Cerebellar cortex (tissue), 1 donor: Measurements from ENCODE around the gene PMIS2.
A peak's percentile ranks its signal among the peaks of the same experiment; 100 is the strongest.

ENCODE experiments used
- DNase-seq: peaks from one replicate; pipeline ENCODE4 v3.0.0-alpha.2; 2015; ENCODE audit warnings: low spot score

PMIS2 gene

DNA sequence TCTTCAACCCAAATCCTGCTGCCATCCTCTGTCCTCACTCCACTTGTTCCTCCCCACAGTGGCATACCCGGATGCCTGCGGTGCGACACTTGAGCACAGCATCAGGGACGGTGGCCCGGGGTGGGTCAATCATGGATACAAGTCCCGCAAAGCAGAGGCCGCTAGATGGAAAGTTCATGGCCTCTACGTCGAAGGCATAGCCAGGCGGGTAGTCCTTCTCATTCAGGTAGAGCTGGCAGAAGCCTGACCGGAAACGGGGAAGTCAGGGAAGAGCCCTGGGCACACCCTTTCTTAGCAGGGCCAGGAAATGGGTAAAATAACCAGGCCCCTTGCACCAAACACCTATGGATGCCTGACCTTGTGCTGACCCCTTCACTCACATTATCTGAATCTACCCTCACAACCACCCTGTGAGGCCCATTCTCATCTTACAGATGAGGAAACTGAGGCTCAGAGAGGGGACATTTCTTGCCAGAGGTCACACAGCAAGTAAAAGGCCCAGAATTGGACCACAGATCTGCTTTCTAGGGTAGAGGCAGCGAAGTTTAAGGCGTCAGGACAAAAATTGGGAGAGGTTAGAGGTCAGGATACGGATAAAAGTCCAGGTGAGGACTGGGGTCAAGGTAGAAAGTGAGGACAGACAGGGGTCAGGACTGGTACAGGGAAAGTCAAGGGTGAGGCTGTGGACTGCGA, 29.0 kb upstream of the PMIS2 start:
- no peak for DNase-seq

DNA sequence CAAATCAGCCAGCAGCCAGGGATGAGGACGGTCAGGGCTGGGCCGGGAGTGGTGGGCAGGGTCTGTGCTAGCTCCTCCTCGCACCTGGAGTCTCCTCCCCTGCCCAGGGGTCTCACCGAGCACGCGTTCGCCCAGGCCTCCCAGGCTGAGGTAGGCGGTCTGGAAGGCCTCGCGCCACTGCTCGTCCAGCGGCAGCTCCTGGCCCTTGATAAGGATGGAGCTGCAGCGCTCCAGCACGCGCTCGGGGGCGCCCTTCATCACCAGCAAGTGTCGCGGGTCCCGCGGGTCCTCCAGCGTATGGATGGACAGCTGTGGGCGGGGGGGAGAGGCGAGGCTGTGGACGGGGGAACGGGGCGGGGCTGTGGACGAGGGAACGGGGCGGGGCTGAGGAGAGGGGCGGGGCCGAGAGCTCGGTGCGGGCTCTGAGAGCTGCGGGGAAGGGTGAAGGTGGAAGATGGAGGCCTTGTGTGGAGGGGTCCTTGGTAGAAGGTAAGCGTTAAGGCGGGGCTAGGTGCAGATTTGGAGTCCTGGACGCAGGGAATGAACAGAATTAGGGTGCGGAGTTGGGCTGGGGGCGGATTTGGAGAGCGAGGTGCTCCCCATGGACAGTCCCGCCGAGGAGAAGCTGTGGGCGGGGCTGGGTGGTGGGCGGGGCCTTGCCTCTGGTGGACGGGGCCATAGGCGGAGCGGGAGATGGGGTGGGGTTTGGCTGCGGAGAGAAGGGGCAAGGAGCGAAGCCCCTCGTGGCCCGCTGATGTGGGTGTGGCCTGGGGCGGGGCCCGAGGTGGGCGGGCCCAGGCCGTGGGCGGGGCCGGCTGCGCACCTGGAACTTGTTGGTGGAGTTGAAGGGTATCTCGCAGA, 28.2 kb upstream of the PMIS2 start:
- peak; percentile 84 for DNase-seq

DNA sequence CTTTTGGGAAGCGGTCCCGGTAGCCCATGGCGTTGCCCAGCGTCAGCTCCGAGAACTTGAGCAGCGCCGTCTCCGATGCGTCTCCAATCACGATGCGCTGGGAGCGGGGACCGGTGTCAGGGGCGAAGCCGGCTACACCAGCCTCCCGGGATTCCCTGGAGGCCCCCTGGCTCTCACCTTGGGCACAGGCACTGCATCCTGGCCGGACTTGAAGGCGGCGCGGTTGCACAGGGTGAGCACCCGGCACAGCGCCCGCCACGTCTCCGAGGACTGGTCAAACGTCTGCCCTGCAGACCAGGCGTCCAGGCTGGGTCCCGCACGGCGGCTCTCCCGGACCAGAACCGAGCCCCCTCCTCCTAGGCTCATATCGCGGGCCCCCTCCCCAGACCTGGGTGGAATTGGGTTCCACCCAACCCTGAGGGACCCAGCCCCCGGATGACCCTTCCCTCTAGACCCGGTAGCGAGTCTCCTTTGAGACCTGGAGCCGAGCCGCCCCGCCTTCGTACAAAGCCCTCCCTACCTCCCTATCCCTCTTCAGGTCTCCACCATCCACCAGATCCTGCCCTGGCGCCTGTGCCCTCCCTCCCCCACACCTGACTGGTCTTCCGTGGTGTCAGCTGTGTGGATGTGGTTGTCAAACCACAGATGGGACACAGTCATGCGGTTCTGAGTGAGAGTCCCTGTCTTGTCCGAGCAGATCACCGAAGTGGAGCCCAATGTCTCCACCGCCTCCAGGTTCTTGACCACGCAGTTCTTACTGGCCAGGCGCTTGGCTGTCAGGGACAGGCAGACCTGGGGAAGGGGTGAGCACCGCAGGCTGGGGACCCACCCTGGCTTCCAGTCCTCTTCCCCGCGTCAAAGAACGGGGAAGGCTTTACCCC, 27.3 kb upstream of the PMIS2 start:
- DNase-seq = no peak

DNA sequence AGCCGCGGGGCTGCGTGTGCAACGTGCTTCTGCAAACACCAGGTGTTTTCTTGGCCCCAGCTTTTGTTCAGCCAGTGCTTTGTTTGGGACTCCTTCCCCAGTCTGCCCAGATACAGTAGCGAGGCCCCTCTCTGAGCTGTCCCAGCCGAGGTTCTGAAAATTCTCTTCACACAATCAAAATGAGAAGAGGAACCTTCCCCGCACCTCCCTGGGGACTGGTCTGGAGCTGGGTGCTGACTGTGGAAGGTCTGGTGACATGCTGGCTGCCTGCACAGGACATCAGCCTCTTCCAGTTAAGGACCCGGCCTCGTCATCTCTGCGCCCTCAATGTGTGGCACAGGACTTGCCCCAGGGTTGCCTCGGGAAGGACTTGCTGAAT, 26.7 kb upstream of the PMIS2 start:
- DNase-seq = no peak

DNA sequence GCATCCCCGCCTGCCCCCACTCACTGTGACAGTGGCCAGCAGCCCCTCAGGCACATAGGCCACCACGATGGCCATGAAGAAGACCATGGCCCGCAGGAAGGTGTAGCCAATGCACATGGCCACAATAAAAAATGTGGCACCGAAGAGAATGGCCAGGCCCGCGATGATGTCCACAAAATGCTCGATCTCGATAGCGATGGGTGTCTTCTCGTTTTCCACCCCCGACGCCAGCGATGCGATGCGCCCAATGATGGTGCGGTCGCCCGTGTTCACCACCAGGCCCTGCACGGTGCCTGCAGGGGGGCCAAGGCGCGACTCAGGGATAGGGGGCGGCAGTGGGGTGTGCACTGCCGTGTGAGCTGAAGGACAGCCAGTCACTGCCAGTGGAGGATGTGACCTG, 26.2 kb upstream of the PMIS2 start:
- DNase-seq = no peak

DNA sequence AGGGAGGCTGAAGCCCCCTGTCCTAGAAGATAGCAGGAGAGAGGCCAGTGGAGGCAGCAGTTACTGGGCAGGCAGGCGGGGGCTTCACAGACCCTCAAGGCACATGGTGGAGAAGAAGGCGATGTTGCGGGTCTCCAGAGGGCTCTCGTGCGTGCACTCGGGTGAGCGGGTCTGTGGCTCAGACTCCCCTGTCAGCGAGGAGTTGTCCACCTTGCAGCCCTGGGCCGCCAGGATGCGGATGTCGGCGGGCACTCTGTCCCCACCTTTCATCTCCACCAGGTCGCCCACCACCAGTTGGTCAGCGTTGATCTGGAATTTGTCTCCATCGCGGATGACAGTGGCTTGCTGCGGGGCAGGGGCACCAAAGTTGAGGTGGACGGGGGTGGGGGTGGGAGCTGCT, 25.7 kb upstream of the PMIS2 start:
- DNase-seq = no peak

DNA sequence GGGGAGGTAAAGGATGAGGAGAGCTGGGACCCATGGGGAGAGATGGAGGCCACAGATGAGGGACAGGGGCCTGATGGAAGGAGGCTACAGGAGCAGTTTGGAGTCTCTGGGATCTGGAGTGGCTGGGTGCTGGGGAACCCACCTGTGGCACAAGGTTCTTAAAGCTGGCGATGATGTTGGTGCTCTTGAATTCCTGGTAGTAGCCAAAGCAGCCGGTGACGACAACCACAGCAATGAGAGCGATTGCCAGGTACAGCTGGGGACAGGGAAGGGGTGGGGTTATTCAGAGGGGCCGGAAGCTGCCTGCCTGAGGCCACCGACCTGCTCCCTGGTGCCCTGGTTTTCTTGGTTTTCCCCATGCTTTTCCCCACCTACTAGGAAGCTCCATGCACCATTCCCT, 25.3 kb upstream of the PMIS2 start:
- DNase-seq = no peak

DNA sequence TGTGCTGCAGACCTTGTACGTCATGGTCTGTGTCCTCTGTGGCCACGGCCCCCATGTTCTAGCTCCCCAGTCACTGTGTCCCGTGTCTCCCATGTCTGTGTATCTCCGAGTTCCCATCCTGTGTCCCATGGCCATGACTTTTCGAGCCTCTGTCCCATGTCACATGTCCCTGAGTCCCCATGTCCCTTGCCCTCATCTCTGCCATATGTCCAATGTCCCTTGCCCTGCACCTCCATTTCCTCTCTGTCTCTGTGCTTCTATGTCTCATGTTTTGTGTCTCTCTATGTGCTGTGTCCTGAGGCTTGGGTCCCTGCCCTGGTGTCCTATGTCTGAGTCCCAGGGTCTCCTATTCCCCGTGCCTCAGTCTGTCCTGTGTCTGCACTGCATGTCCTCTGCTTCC, 24.5 kb upstream of the PMIS2 start:
- no peak for DNase-seq

DNA sequence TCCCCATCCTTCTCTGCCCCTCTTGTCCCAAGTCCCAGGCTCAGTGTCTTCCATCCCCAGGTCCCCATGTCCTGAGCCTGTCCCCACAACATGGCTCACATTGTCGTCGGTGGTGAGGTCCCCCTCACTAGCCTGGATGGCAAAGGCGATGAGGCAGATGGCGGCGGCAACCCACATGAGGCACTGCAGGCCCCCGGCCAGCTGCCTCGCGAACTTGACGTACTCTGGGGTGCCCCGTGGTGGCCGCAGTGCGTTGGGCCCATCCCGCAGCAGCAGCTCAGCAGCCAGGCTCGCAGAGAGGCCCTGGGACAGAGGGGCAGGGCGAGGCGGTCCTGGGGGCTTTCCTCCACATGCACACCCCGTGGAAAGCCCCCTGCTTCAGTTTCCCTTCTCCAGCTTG, 23.6 kb upstream of the PMIS2 start:
- DNase-seq = no peak

DNA sequence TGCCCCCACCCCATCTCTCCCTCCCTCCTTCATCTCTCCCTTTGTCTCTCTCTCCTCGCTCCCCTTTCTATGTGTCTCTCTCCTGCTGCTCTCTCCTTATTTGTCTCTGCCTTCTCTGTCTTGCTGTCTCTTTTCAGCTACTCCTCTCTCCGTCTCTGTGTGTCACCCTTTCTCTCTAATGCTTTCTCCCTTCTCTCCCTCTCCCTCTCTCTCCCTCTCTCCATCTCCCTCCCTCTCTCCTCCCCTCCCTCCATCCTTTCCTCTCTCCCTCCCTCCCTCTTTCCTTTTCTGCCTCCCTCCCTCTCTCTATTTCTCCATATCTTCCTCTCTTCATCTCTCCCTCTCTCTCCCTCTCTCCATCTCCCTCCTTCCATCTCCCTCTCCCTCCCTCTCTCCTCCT, 23.2 kb upstream of the PMIS2 start:
- DNase-seq = no peak

DNA sequence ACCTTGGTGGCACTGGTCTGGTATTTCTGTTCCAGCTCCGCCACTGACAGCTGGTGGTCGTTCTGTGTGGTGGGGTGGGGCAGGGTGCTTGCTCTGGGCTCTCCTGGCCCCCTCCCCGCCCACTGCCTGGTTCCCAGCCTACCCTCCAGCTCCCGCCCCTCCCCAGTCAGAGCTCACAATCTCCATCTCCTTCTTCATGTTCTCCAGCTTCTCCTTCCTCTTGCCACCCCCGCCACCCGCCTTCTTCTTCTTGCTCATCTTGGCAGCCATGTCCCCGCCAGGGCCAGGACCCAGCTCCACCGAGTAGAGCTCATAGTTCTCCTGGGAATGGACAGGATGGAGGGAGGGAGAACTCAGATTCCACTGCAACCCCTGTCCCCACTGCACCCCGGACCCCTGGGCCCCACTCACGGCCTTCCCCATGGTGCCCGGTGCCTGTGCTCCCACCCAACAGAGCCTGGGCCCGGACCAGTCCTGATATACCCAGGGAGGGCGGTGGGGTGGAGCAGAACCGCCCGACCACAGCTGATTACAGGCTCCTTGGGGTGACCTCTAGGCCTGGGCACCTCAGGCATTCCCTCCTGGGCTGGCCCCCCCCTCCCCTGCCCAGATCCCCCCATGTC, 22.7 kb upstream of the PMIS2 start, which contains the start of gene ATP4A:
Gene ATP4A, minus strand, starts transcription at position 452 of the 623 bp plus-strand sequence. Its CDS starts 29 bp downstream, at position 423.
- DNase-seq = no peak

DNA sequence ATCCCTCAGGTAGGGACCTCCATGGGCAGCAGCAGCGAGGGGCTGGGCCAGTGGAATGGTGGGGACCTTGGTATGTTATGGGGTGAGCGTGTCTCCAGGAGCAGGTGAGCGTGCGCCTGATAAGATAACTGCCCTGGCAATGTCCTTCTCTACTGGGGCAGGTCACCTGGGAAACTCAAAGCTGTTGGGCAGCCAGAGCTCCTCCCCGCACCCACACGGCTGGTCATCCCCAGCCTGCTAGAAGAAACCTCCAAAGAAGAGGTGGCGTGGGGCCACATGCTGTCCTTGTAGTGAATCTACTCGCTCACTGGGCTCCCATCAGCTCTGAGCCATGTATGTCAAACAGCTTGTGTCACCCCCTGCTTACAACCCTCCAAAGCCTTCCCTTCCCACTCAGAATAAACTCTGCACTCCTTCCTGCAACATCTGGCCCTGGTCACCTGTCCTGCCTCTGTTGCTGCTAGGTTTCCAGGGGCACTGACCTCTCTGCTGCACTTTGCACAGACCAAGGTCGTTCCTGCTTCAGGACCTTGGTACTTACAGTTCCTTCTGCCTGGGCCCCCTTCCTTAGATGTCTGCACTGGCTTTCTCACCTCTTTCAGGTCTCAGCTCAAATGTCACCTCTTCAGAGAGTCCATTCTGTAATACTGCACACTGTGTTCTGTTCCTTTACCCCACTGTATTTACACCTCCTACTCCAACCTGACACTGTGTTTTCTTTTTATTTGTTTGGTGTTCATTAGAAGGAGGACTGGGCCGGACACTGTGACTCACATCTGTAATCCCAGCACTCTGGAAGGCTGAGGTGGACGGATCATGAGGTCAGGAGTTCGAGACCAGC, 20.7 kb upstream of the PMIS2 start:
- DNase-seq = no peak

DNA sequence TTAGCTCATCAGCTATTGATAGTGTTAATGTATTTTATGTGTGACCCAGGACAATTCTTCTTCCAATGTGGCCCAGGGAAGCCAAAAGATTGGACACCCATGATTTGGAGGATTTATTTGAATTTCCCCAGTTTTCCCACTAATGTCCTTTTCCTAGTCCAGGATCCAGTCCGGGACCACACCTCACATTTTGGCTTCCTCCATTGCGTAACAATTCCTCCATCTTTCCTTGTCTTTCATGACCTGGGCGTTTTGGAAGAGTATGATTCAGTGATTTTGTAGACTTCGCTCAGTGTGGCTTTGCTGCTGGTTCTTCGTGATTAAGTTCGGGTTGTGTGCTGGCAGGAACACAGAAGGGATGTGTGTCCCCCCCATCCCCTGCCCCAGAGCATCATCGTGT, 19.2 kb upstream of the PMIS2 start:
- DNase-seq = no peak

DNA sequence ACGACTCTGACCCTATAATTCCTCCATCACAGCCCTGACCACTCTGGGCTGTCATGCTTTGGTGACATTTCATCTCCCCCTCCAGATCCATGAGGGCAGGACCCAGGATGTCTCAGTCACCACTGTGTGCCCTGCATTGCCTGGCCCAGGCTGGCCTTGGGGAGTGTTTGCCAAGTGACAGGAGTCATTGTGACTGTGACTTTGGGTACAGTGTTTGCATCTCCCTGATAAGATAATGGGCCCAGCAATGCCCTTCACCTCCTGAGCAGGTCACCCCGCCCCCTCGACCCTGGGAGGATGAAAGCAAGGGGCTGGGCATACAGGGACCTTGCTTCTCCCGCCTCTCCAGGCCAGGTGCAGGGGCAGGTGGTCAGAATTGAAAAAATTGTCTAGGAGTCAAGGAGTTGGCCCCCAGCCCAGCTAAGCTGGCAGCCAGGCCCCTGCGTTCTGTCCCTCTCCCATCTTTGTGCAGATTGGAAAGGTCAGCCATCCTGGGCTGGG, 16.6 kb upstream of the PMIS2 start:
- peak; percentile 70 for DNase-seq

DNA sequence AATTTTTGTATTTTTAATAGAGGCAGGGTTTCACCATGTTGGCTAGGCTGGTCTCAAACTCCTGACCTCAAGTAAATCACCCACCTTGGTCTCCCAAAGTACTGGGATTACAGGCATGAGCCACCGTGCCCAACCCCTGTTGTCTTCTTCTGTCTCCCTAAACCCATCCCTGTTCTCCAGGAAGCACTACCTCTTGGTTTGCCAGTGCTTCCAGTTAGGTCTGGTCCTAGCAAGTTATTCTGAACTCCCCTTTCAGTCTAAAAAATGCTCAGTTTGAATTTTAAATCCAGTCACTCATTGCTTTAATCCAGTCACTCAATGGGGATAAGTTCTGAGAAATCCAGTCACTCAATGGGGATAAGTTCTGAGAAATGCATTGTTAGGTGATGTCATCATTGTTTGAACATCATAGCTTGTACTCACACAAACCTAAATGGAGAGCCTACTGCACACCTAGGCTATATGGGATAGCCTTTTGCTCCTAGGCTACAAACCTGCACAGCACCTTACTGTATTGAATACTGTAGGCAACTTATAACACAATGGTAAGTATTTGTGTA, 14.5 kb upstream of the PMIS2 start:
- no peak for DNase-seq

DNA sequence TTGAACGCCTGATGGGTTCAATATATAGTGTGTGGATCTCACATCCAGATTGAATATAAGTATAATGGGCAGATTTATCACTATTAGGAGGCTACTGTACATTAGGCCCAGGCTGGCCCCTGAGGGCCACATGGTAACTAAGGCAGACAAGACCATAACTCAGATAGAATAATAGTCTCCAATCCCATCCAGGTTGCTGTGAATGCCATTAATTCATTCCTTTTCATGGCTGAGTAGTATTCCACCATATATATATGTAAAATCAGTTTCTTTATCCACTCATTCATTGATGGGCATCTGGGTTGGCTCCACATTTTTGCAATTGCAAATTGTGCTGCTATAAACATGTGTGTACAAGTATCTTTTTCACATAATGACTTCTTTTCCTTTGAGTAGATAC, 8.1 kb upstream of the PMIS2 start:
- no peak for DNase-seq

DNA sequence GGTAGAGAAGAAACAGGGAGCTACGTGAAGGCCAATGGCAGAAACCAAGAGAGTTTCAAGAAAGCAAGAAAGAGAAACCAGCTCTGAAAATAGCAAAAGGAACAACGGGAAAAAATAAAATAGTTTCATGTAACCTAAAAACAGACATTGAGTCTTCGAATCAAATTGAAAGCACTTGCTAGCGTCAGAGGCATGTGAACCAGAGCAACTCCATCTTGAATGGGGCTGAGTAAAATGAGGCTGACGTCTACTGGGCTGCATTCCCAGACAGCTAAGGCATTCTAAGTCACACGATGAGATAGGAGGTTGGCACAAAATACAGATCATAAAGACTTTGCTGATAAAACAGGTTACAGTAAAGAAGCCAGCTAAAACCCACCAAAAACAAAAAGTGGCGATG, 7.3 kb upstream of the PMIS2 start:
- no peak for DNase-seq

DNA sequence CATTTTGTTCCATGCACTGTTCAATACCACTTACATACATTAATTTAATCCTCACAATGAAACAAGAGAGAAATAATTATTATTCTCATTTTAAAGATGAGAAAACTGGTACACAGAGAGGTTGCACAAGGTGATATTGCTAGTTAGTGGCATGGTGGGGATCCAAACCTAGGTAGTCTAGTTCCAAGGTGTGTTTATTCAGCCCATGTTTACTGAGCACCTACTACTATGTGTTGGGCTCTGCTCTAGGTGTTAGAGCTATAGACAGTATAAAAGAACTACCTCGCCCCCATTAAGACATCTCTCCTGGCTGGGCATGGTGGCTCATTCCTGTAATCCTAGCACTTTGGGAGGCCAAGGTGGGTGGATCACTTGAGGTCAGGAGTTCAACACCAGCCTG, 3.2 kb upstream of the PMIS2 start:
- no peak for DNase-seq

DNA sequence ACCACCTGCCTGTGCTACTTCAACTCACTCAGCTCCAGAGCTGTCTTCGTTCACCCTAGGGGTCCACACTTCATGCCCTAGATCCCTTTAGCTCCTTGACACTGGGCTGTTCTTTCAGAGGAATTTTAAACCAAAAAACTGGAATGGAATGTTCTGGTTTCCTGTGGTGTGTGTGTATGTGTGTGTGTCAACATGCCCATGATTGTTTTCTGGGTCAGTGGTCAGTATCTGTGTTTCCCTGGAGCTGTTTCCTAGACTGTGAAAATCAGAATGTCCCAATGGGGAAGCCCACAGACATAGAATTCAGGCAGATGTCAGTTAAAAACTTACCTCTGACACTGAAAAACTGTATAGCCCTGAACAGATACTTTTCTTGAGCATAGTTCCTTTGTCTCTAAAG, 1.3 kb downstream of the PMIS2 start:
- no peak for DNase-seq

DNA sequence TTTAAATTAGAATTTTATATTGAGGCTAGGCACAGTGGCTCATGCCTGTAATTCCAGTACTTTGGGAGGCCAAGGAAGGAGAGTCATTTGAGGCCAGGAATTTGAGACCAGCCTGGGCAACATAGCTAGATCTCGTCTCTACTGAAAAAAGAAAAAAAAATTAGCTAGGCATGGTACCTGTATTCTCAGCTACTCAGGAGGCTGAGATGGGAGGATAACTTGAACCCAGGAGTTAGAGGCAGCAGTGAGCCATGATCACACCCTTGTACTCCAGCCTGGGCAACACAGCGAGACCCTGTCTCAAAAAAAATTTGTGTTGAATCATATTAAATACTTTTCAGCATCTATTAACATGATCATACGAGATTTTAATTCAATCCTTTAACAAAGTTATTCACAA, 4.9 kb downstream of the PMIS2 start:
- no peak for DNase-seq

DNA sequence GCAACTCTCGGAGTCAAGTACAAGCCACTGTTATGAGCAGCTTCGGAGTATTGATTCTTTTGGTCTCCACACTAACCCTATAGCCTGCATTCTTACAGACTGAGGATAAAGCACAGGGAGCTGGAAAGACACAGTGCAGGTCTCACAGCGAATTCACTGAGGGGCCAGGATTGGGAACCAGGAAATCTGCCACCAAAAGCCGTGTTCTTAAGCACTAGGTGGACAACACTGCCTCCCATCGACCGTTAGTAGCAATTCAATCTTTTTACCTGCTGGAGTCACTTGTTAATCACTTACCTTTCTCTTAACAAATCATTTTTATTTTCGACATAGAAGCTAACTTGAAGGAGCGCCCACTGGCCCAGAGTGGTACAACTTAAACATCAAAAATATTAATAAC, 6.3 kb downstream of the PMIS2 start:
- peak; percentile 77 for DNase-seq
